Activated T-cell treated with anti-CD3 and anti-CD28 coated beads for 1 hour (primary cell): ENCODE measurements around the gene TBCC.
A peak's percentile ranks its signal among the peaks of the same experiment; 100 is the strongest.
"Not testable (repeated sequence)": the region's sequence is repeated elsewhere in the genome, so short reads cannot be mapped to it uniquely, and the experiment has no call there.

ENCODE experiments used
- DNase-seq: peaks from one replicate; pipeline ENCODE4 v3.0.0-alpha.2; 2020; ENCODE audit warnings: low read depth

The TBCC gene

GRCh38 chr6:42733867-42734481 lies 11.9 kb downstream of the TBCC start:
- DNase-seq, result not testable (repeated sequence)

DNA sequence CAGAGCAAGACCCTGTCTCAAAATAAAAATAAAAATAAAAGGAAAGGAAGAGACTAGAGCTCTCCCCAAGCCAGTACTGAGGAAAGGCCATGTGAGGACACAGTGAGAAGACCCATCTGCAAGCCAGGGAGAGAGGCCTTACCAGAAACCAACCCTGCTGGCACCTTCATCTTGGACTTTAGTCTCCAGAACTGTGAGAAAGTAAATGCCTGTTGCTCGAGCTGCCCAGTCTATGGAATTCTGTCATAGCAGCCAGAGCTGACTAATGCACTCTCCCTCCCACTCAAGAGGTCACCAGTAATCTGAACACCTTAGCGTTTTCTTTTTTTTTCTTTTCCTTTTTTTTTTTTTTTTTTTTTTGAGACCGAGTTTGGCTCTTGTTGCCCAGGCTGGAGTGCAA lies 16.2 kb downstream of the TBCC start:
- DNase-seq, result no peak

DNA sequence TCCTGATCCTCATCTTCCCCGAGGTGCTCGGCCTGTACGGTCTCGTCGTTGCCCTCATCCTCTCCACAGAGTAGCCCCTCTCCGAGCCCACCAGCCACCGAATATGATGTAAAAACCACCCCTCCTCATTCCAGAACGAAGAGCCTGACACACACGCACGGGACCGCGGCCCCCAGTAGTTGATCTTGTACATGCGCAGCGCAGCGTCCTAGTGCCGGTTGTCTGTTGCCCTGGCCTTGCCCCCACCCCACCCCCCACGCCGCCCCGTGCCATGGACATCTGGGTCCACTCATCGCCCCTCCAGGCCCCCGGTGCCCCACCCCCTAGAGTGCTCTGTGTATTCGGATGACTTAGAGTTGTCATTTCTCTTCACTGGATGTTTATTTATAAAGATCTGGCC lies 18.3 kb downstream of the TBCC start:
- DNase-seq, result no peak

- no peak for DNase-seq
These were observed 18.8 kb downstream of the TBCC start for GRCh38 chr6:42727087-42727611.

DNA sequence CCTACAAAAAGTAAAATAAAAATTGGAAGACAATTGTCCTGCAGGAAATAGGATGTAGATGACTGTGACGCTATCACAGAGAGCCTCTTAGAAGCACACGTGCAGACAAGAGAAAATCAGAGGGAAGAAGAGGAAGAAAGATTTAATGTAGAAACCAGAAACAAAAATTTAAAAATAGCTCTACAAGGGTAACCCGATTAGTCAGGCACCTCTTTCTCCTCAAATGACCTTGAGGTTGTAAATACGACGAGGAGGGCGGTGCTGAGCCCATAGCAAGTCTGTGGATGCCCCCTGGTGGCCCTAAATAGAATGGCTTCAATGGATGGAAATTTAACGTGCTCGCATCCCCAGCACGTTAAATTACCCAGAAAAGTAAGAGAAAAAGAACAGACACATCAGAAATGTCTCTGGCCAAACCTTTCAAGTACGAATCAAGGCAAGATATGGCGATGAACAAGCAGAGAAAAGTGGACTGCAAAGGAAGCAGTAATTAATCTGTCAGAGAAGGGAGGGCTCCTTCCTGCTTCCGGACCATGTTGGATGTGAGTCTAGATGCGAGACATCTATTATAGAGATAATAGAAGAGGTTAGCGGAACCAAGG lies 19.3 kb downstream of the TBCC start:
- DNase-seq, result peak; percentile 50

- DNase-seq, result no peak
These were observed 19.9 kb downstream of the TBCC start for GRCh38 chr6:42726026-42726425.

- no peak for DNase-seq
These were observed 21.1 kb downstream of the TBCC start for GRCh38 chr6:42724825-42725224.

DNA sequence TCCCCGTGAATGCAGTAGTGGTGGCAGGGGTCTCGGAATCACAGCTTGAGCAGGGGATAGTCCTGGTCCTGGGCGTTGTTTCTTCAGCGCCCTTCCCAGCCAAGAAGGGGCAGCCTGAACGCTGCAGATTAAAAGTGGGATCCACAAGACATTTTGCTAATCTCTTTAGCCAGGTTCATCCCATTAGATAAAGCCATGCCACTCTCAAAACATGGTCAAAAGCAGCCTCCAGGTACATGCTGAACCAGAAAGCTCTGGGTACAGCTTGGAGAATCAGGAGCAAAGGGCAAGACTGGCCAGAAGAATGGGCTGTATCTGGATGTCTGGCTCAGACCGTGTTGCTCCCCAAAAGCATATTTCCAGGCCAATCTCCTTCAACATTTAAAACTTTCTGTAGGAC lies 23.4 kb downstream of the TBCC start, which contains the start of gene PRPH2:
Gene PRPH2 (minus strand): TSS at position 101 of the 400 bp plus-strand sequence. CDS start 263 bp downstream, outside the sequence.
- no peak for DNase-seq

DNA sequence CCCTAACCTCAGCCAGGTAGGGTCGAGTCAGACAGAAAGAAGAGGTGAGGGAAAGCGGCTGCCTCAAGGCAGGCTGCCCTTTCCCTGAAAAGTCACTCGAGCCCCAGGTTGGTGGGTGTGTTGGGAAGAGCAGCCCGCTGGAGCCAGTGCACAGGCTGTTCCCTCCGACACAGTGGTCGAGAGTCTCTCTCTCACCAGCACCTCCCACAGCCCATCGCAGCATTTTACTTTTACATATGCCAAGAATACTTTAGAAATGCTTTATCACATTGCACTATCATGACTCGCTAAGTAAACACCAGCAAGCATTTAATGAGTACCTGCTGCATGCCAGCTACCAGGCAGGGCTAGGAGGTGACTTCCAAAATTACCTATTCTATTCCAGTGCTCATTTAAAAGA lies 25.2 kb downstream of the TBCC start:
- DNase-seq, result no peak

DNA sequence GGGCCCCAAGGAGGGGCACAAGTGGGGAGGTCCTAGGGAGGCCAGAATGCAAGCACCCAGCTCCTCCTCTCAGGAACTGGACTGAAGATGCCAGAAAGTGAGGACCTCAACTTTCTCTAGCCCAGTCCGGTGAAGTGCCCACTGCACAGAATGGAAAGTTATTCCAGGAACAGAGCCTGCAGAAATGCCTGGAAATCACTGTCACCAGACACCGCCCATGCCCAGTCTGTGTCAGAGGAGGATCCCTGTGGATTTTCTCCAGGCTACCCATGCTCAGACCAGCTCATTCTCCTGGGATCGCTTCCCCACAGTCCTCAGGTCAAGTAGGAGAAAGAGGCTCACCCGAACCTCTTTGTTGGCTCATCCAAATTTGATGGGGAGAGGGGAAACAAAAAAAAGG lies 30.0 kb downstream of the TBCC start:
- no peak for DNase-seq

DNA sequence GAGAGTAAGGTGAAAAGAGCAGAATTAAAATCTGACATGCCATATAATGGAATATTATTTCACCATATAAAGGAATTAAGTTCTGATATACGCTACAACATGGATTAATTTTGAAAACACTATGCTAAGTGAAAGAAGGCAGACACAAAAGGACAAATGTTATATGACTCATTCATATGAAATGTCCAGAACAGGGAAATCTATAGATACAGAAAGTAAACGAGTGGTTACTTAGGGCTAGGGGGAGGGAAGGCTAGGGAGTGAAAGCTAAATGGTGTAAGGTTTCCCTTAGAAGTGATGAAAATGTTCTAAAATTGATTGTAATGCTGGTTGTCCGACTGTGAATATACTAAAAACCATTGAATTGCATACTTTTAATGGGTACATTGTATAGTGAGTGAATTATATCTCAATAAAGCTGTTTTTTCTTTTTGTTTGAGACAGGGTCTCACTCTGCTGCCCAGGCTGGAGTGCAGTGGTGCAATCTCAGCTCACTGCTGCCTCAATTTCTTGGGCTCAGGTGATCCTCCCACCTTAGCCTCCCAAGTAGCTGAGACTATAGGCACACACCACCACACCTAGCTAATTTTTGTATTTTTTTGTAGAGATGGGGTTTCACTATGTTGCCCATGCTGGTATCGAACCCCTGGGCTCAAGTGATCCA lies 31.7 kb downstream of the TBCC start:
- DNase-seq, result no peak

GRCh38 chr6:42711930-42712329 lies 34.0 kb downstream of the TBCC start:
- no peak for DNase-seq

- DNase-seq, result no peak
These were observed 35.6 kb downstream of the TBCC start for GRCh38 chr6:42710316-42710715.

DNA sequence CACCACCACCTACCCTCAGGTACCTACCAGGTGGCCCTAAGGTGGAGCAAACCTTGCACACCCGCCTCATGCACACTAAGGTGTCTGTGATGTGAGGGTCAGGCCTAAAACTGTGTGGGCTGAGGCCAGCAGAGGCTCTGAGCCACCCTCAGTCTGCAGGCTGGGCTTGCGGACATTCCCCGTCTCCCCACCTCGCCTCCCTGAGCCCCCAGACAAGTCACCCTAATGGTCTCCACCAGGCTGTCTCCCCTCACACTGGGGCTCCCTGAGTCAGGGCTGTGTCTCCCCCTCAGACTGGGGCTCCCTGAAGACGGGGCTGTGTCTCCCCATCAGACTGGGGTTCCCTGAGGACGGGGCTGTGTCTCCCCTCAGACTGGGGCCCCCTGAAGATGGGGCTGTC lies 36.0 kb downstream of the TBCC start:
- DNase-seq, result no peak

GRCh38 chr6:42708096-42708495 lies 37.8 kb downstream of the TBCC start:
- DNase-seq, result no peak

GRCh38 chr6:42707595-42707994 lies 38.3 kb downstream of the TBCC start:
- no peak for DNase-seq

DNA sequence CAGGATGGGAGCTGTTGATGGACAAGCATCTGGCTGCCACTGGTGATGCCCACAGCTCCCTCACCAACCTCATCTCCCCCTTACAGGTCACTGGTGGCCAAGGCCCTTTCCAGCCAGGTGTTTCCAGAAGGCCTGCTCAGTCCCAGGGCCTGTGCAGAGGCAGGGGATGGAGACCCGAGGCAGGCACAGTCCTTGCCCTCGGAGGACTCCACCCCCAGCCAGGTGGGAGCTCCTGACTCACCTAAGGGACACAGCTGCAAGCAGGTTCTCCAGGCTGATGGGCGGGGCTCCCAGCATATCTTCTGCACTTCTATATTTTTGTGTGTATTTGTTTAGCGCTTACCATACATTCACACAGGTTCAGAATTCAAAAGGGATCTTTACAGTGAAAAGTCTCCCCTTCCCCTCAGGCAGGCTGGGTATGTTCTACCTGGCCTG lies 40.9 kb downstream of the TBCC start:
- DNase-seq, result no peak

GRCh38 chr6:42704251-42704936 lies 41.5 kb downstream of the TBCC start:
- DNase-seq, result no peak

DNA sequence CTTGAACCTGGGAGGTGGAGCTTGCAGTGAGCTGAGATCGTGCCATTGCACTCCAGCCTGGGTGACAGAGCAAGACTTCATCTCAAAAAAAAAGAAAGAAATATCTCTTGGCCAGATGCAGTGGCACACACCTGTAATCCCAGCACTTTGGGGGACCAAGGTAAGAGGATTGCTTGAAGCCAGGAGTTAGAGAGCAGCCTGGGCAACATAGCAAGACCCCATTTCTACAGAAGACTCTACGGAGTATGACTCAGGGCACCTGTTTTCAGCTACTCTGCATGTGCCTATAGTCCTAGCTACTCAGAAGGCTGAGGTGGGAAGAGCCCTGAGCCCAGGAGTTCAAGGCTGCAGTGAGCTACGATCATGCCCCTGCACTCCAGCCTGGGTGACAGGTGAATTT lies 43.1 kb downstream of the TBCC start:
- not testable (repeated sequence) for DNase-seq

GRCh38 chr6:42702200-42702599 lies 43.7 kb downstream of the TBCC start:
- no peak for DNase-seq

DNA sequence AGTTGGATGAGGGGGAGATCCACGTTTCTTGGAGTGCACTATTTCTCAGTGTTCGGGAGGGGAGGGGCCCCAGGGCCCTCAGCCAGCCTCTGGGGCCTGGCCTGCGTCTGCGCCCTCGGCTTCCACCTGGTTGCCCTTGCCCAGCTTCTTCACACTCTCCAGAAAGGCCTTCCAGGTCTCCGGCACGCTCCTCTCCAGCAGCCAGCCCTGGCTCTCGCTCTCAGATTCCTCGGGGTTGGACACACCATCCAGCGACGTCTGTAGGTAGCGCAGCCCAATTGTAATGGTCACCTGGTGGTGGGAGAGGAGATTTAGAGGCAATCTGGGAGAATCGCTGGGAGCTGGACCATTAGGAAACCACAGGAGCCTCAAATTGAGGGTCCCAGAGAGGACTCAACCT lies 47.7 kb downstream of the TBCC start:
- DNase-seq, result no peak

DNA sequence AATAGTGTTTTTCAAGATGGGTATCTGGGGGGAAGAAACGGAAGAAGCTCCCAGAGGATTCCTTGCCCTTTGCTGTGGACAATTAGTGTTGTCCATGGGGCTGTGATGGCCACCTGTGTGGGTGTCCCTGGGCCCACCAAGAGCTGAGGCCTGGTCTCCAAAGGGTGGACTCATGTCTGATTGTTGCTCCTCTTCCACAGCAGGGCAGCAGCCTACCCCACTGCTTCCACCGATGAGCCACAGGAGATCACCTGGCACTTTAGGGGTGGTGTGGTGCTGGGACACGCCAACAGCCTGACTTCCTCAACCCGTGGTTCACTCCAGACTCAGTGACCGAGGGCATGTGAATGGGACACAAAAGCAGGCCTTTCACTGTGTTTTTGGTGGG lies 48.6 kb downstream of the TBCC start:
- no peak for DNase-seq
